ENCODE measurements around the gene CTXN3. TPM values are rescaled to one million over a fixed set of nuclear protein-coding genes. Genes with fewer than 3 reads are reported as not detected.

Gene CTXN3
- not detected in 2 replicates for total RNA-seq

DNA sequence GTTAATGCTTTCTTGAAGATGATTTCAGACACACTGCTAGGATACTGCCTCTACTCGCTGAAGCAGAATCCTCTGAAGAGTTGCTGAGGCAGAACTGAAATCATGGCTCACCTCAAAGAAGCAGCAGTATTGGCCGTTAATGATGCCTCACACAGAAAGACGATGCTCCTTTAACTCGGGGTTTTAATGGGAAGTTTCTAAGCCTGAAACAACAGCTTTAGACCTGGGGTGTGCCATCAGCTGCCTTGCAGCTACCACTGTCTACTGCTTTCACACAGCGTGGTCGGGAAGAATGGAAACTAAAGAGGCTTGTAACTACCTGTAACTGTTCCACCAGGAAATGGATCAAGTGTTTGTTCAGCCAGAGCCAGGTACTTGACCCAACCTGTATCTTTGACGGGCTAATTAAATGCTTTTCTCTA, at the start of gene CTXN3:
Gene CTXN3, plus strand, starts transcription at position 65 of the 422 bp plus-strand sequence. CDS start 8,440 bp downstream, outside the sequence.
- ATAC-seq (ENCODE audit: low read depth) (no peak), DNase-seq (no peak)
- H3K27me3 Mint-ChIP-seq, result no peaks in the 10 kb centered on the region
- ChIA-PET POLR2A (no interaction called here), CTCF (no interaction called here)
- H3K27ac Mint-ChIP-seq, result no peak within 1 kb of the TSS
- H3K9me3 Mint-ChIP-seq, result no peaks in the 10 kb centered on the region
- no peaks in the 10 kb centered on the region for H3K36me3 Mint-ChIP-seq (ENCODE audit: low read depth)
- TF ChIP-seq, protein P1, sequence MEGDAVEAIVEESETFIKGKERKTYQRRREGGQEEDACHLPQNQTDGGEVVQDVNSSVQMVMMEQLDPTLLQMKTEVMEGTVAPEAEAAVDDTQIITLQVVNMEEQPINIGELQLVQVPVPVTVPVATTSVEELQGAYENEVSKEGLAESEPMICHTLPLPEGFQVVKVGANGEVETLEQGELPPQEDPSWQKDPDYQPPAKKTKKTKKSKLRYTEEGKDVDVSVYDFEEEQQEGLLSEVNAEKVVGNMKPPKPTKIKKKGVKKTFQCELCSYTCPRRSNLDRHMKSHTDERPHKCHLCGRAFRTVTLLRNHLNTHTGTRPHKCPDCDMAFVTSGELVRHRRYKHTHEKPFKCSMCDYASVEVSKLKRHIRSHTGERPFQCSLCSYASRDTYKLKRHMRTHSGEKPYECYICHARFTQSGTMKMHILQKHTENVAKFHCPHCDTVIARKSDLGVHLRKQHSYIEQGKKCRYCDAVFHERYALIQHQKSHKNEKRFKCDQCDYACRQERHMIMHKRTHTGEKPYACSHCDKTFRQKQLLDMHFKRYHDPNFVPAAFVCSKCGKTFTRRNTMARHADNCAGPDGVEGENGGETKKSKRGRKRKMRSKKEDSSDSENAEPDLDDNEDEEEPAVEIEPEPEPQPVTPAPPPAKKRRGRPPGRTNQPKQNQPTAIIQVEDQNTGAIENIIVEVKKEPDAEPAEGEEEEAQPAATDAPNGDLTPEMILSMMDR (IDR thresholded peaks at IDR 0.05), result no peak
- H3K4me1 Mint-ChIP-seq, result no peaks in the 10 kb centered on the region
- intact Hi-C loops (cut with micrococcal nuclease), result no loop called here
- H3K4me3 Mint-ChIP-seq, result no peak within 1 kb of the TSS

DNA sequence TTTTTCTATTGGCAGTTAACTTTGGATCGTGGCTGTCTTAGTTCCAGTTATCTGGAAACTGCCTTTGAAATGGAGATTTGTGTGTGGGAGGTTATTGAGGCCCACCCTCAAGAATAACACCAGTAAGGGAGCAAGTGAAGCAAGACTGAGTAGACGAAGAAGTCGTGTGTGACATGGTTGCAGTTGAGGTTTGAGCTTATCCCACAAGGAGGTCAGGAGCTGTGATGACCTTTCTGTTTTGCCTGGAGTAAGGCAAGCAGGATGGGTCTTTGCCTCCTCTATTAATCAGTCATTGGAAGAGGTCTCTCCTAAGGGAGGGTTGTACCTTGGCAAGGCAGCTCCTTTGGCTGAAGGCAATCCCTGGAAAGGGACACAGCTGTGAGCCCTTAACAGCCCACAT, 49.6 kb upstream of the CTXN3 start:
- H3K27ac Mint-ChIP-seq, result no peak overlapping the region
- TF ChIP-seq, protein P1 (IDR thresholded peaks at IDR 0.05), result no peak
- H3K4me3 Mint-ChIP-seq, result no peak overlapping the region
- ATAC-seq (ENCODE audit: low read depth) (no peak), DNase-seq (no peak)
- intact Hi-C loops (cut with micrococcal nuclease), result no loop called here
- H3K36me3 Mint-ChIP-seq (ENCODE audit: low read depth), result no peaks in the 10 kb centered on the region
- CTCF ChIA-PET, result interaction anchor here (1.4 kb wide), 1 partner anchor 14 kb away, joined by 3 read pairs; no protein-coding TSS in a partner anchor
- H3K27me3 Mint-ChIP-seq, result no peaks in the 10 kb centered on the region
- H3K4me1 Mint-ChIP-seq, result no peaks in the 10 kb centered on the region
- POLR2A ChIA-PET, result no interaction called here
- no peaks in the 10 kb centered on the region for H3K9me3 Mint-ChIP-seq

DNA sequence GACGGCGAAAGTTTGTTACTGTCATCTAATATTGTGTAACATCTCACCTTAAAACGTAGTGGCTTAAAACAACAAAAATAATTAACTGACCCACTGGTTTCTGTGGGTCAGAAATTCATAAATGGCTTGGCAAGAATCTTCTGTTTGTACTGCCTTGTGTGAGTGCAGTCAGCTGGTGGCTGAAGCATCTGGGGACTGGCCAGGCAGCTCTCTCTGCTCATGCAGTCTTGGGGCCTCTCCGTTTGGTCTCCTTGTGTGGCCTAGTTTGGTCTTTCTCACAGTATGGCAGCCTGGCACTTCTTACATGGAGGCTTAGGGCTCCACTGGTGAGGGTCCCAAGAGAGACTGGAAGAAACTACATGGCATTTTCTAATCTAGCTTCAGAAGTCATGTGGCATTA, 49.0 kb upstream of the CTXN3 start:
- Mint-ChIP-seq H3K27ac (no peak overlapping the region), H3K9me3 (no peaks in the 10 kb centered on the region), H3K36me3 (ENCODE audit: low read depth) (no peaks in the 10 kb centered on the region), H3K4me1 (no peaks in the 10 kb centered on the region), H3K27me3 (no peaks in the 10 kb centered on the region), H3K4me3 (no peak overlapping the region)
- DNase-seq, result no peak
- ATAC-seq (ENCODE audit: low read depth), result no peak
- ChIA-PET POLR2A (no interaction called here), CTCF (interaction anchor here (1.4 kb wide), 1 partner anchor 14 kb away, joined by 3 read pairs; no protein-coding TSS in a partner anchor)
- intact Hi-C loops (cut with micrococcal nuclease), result no loop called here
- TF ChIP-seq, protein P1 (IDR thresholded peaks at IDR 0.05), result no peak

DNA sequence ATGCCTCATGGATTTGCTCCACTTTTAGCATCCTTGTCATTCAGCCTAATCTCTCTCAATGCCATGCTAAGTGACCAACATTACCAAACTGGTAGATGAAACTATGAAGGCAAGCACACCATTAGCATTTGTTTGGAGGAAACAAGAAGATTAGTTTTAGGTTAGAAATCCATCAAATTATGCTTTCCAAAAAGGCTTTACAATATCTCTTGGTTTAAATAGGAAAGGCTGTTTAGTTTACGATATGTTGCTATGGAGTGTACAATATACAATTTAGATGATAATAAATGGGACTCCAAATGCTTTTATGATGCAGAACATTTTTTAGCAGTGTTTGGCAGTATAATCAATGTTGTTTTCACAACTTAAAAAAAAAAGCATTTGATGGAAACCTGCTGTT, 47.8 kb upstream of the CTXN3 start:
- Mint-ChIP-seq H3K27ac (no peak overlapping the region), H3K36me3 (ENCODE audit: low read depth) (no peaks in the 10 kb centered on the region), H3K4me1 (no peaks in the 10 kb centered on the region), H3K9me3 (no peaks in the 10 kb centered on the region), H3K4me3 (no peak overlapping the region), H3K27me3 (no peaks in the 10 kb centered on the region)
- CTCF ChIA-PET, result no interaction called here
- ATAC-seq (ENCODE audit: low read depth), result no peak
- POLR2A ChIA-PET, result no interaction called here
- DNase-seq, result no peak
- TF ChIP-seq, protein P1 (IDR thresholded peaks at IDR 0.05), result no peak
- intact Hi-C loops (cut with micrococcal nuclease), result no loop called here

DNA sequence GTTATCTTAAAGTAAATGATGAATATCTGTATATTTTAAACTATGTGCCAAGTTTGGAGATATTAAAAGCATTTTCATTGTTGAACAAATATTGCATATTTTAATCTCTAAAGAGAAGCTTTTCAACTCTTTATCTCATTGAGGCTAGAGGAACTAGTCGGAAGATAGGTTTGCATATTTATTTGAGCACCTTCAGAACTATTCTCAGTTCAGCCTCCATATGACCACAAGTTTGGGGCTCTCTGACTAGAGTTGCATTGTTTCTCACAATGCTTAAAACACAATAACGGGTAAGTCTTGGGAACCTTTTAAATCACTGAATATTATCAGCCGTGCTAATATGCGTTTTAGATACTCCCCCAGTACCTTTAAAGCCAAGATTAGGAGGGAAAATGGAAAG, 47.3 kb upstream of the CTXN3 start:
- Mint-ChIP-seq H3K27ac (no peak overlapping the region), H3K36me3 (ENCODE audit: low read depth) (no peaks in the 10 kb centered on the region), H3K27me3 (no peaks in the 10 kb centered on the region), H3K4me3 (no peak overlapping the region), H3K4me1 (no peaks in the 10 kb centered on the region), H3K9me3 (no peaks in the 10 kb centered on the region)
- ChIA-PET POLR2A (no interaction called here), CTCF (no interaction called here)
- TF ChIP-seq, protein P1 (IDR thresholded peaks at IDR 0.05), result no peak
- intact Hi-C loops (cut with micrococcal nuclease), result no loop called here
- DNase-seq (no peak), ATAC-seq (ENCODE audit: low read depth) (no peak)
